ENCODE results near the gene C4A.
"Not testable (repeated sequence)": the region's sequence is repeated elsewhere in the genome, so short reads cannot be mapped to it uniquely, and the experiment has no call there.

C4A gene

GRCh38 chr6:32037598-32038524 is 56.0 kb downstream of the C4A start, which contains the start of gene CYP21A2:
TSS of gene CYP21A2 (plus strand) at chr6:32038415. CDS start at chr6:32038423, 8 bp downstream.
- DNase-seq = peak; percentile 2

- not testable (repeated sequence) for DNase-seq
These were observed 57.0 kb downstream of the C4A start for GRCh38 chr6:32038878-32039277.

DNA sequence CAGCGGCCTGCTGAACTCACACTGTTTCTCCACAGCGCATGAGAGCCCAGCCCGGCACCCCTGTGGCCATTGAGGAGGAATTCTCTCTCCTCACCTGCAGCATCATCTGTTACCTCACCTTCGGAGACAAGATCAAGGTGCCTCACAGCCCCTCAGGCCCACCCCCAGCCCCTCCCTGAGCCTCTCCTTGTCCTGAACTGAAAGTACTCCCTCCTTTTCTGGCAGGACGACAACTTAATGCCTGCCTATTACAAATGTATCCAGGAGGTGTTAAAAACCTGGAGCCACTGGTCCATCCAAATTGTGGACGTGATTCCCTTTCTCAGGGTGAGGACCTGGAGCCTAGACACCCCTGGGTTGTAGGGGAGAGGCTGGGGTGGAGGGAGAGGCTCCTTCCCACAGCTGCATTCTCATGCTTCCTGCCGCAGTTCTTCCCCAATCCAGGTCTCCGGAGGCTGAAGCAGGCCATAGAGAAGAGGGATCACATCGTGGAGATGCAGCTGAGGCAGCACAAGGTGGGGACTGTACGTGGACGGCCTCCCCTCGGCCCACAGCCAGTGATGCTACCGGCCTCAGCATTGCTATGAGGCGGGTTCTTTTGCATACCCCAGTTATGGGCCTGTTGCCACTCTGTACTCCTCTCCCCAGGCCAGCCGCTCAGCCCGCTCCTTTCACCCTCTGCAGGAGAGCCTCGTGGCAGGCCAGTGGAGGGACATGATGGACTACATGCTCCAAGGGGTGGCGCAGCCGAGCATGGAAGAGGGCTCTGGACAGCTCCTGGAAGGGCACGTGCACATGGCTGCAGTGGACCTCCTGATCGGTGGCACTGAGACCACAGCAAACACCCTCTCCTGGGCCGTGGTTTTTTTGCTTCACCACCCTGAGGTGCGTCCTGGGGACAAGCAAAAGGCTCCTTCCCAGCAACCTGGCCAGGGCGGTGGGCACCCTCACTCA is 57.7 kb downstream of the C4A start:
- DNase-seq = not testable (repeated sequence)

GRCh38 chr6:32040299-32041049 is 58.6 kb downstream of the C4A start:
- DNase-seq = not testable (repeated sequence)

DNA sequence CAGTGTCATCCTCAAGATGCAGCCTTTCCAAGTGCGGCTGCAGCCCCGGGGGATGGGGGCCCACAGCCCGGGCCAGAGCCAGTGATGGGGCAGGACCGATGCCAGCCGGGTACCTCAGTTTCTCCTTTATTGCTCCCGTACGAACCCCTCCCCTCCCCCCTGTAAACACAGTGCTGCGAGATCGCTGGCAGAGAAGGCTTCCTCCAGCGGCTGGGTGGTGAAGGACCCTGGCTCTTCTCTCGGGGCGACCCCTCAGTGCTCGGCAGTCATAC is 59.1 kb downstream of the C4A start:
- DNase-seq = not testable (repeated sequence)

DNA sequence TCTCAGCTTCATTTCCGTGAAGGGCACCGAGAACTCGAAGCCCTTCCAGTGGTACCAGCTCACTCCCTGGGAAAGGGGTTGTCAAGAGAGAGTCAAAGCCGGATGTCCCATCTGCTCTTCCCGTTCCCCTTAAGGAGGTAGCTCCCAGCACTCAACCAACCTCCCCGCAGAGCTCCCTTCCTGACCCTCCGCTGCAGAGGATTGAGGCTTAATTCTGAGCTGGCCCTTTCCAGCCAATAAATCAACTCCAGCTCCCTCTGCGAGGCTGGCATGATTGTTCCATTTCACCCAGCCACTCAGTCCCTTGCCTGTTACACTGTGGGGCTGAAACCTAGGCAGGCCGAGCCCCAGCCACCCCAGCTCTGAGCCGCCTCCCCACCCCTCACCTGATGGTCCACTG is 59.5 kb downstream of the C4A start:
- not testable (repeated sequence) for DNase-seq

DNA sequence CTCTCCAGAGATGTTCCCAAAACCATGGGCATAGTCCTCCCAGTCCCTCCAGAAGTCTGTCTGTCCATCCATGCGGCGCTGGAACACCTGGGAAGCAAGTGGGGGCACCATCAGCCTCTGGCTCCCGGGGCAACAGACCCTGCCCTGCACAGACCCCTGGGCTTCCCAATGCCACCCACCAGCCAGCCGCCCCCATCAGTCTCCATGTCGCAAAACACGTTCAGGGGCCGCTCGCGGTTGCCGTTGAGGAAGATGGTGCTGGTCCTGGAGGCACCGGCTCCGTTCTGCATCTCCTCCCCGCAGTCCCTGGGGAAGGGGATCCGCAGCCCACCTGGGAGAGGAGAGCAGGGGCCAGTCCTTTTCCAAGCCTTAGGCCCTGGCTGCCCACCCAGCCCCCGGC is 60.4 kb downstream of the C4A start:
- DNase-seq = not testable (repeated sequence)

GRCh38 chr6:32043589-32044380 is 61.9 kb downstream of the C4A start:
- not testable (repeated sequence) for DNase-seq

DNA sequence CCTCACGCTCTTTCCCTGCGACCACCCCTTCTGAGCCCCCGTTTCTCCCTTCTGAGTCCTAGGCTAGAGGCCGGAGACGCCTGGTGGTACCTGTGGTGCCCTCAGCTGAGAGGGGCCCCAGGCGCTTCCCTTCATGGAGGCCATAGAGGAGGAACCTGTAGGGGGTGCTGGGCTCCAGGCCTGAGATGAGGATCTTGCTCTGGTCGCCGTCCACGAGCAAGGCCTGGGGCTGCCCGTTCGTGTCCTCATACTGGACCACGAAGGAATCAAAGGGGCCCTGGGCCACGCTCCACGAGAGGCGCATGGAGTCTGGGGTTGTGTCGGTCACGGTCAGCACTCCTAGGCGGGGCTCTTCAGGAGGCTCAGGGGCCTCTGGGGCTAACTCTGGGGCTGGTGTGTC is 63.1 kb downstream of the C4A start:
- not testable (repeated sequence) for DNase-seq

- no peak for DNase-seq
These were observed 64.1 kb downstream of the C4A start for GRCh38 chr6:32045811-32046449.

DNA sequence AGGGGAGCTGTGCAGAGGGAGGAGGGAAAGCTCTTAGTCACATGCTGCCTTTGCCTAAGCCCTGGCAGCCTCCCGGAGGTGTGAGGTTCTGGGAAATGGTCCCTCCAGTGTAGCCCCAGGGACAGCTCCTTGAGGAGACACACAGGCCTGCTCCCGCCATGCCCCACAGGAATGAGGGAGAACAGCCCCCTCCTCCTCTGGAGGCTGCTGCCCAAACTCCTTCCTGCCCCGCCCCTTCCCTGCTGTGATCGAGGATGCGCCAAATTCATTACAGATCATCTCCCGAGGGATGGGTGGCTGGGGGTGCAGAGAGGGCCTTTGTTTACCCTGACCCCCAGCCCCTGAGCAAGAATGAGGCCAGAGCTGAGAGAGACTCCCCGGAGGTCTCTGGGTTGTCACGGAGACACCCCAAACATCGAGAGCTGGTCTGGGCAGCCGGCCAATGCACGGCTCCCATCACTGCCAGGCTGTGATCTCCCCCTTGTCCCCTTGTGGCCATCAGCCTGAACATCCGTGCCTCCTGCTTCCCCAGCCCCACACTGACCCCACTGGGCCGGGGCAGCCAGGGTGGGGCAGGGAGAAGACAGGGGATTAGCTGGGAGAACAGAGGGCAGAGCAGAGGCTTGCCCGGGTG is 64.7 kb downstream of the C4A start:
- peak; percentile 1 for DNase-seq

GRCh38 chr6:32047084-32047478 is 65.2 kb downstream of the C4A start:
- DNase-seq = no peak

DNA sequence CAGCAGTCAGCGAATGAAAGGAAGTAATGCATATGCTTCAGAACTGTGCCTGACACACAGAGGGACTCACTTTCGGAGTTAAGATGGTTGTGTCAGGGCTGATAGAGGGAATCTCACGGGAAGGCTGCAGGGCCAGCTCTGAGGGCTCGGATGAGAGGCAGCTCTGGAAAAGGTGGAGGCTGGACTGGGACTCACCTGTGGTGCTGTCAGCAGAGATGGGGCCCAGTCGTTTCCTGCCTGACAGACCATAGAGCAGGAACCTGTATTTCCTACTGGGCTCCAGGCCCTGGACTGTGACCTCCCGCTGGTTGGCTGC is 65.6 kb downstream of the C4A start:
- no peak for DNase-seq

GRCh38 chr6:32047855-32048766 is 66.3 kb downstream of the C4A start:
- DNase-seq = peak; percentile 1

DNA sequence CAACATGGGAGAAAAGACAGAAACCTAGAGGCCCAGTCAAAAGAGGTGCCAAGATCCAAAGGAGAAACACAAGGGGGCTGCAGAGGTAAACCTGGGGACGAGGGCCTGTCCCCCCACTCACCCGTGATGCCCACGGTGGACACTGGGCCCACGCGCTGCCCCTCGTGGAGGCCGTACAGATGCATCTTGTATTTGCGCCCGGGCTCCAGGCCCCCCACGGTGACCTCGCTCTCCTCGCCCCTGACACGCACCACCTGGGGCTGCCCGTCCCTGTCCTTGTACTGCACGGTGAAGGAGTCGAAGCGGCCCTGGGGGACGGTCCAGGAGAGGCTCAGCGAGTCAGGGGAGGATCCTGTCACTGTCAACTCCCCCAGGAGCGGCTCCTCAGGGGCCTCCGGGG is 67.3 kb downstream of the C4A start:
- DNase-seq = not testable (repeated sequence)

- DNase-seq = not testable (repeated sequence)
These were observed 67.9 kb downstream of the C4A start for GRCh38 chr6:32049736-32050135.

DNA sequence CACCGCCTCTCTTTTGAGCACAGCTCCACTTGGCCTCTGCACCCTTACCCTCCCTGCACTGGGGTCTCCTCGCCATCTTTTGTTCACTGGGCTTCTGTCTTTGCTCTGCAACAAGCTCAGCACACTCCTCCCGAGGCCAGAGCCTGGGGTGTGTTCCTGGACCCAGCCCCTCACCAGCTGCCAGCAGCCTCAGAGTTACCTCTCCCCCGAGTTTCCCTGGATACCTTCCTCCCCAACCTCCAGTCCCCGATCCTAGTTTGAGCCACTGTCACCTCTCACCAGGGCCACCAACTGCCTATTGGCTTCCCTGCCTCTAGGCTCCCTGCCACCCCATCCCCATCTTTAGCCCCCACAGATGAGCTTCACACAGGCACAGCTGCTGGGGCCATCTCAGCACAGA is 68.7 kb downstream of the C4A start:
- DNase-seq = no peak
